CD8-positive, alpha-beta memory T cell (primary cell): ENCODE results near the gene CCN2. TPM values are rescaled to one million over a fixed set of nuclear protein-coding genes. Genes with fewer than 3 reads are reported as not detected.
A peak's percentile ranks its signal among the peaks of the same experiment; 100 is the strongest.
"Not testable (repeated sequence)": the region's sequence is repeated elsewhere in the genome, so short reads cannot be mapped to it uniquely, and the experiment has no call there.

ENCODE experiments used
- CTCF ChIA-PET: fragments of 350-600 bp; sonication (Branson Sonifier 250); formaldehyde crosslinking; loops from one replicate; lab custom pipeline; 2021; ENCODE audit warnings: antibody characterized with exemption; lab: Charles Lee
- POLR2A ChIA-PET: fragments of 350-600 bp; sonication (Branson Sonifier 250); formaldehyde crosslinking; loops from one replicate; lab custom pipeline; 2021; ENCODE audit warnings: antibody characterized with exemption; lab: Charles Lee
- DNase-seq, 5 donors: peaks; one replicate each; pipeline versions ENCODE4 v3.0.0 to v3.0.0-alpha.2; 2020 to 2022; ENCODE audit warnings: mixed read lengths in 1 of 5
- H3K27ac ChIP-seq: one replicate; pipeline ENCODE4 v1.7.0; 2013; ENCODE audit warnings: low read depth, mild to moderate bottlenecking, low read length, moderate library complexity
- H3K27me3 ChIP-seq: 2 replicates; pipeline ENCODE4 v1.7.0; 2013; ENCODE audit warnings: low read length, mild to moderate bottlenecking; ENCODE audit not compliant: insufficient read depth, poor library complexity, severe bottlenecking
- H3K36me3 ChIP-seq: 2 replicates; pipeline ENCODE4 v1.7.0; 2013; ENCODE audit warnings: mild to moderate bottlenecking, low read length, moderate library complexity; ENCODE audit not compliant: insufficient read depth
- H3K4me1 ChIP-seq: 2 replicates; pipeline ENCODE4 v1.7.0; 2013; ENCODE audit warnings: mild to moderate bottlenecking, low read length, moderate library complexity; ENCODE audit not compliant: insufficient read depth
- H3K4me3 ChIP-seq: 2 replicates; pipeline ENCODE4 v1.7.0; 2013; ENCODE audit warnings: mild to moderate bottlenecking, low read length
- H3K9me3 ChIP-seq: 2 replicates; pipeline ENCODE4 v1.7.0; 2013; ENCODE audit warnings: mild to moderate bottlenecking, low read length
- H3K27ac Mint-ChIP-seq, 8 donors: one replicate each; pipeline ENCODE4 v1.8.0; 2020 to 2021; ENCODE audit warnings: mixed read lengths in 8 of 8, mild to moderate bottlenecking in 6 of 8, inconsistent platforms in 3 of 8, moderate library complexity in 3 of 8
- H3K27me3 Mint-ChIP-seq, 2 donors: one replicate each; pipeline ENCODE4 v1.8.0; 2020 to 2021; ENCODE audit warnings: mixed read lengths in 2 of 2, mild to moderate bottlenecking in 1 of 2, moderate library complexity in 1 of 2
- H3K36me3 Mint-ChIP-seq, 3 donors: one replicate each; pipeline ENCODE4 v1.8.0; 2020 to 2021; ENCODE audit warnings: mixed read lengths in 3 of 3, inconsistent platforms in 1 of 3, mild to moderate bottlenecking in 1 of 3
- H3K4me1 Mint-ChIP-seq, 3 donors: one replicate each; pipeline ENCODE4 v1.8.0; 2020 to 2021; ENCODE audit warnings: mixed read lengths in 3 of 3, inconsistent platforms in 1 of 3, mild to moderate bottlenecking in 1 of 3
- H3K4me3 Mint-ChIP-seq, 7 donors: one replicate each; pipeline ENCODE4 v1.8.0; 2020 to 2021; ENCODE audit warnings: mixed read lengths in 7 of 7, mild to moderate bottlenecking in 6 of 7, moderate library complexity in 4 of 7, inconsistent platforms in 2 of 7
- H3K9me3 Mint-ChIP-seq, 5 donors: one replicate each; pipeline ENCODE4 v1.8.0; 2020 to 2022; ENCODE audit warnings: mixed read lengths in 5 of 5, mild to moderate bottlenecking in 3 of 5, moderate library complexity in 2 of 5, inconsistent platforms in 1 of 5
- polyA plus RNA-seq: library from polyadenylated mRNA; unstranded; fragments of 300-500 nt; fragmentation: Illumina TruSeq; gene quantifications from one replicate; pipeline ENCODE4 v1.2.3, GENCODE V29; 2021
- total RNA-seq, 2 experiments: library from RNA; stranded (reverse); gene quantifications; one replicate each; pipeline ENCODE4 v1.2.3, GENCODE V29; 2021

The CCN2 gene
- total and polyA plus RNA-seq, 3 experiments from 2014 or later = not detected

- Mint-ChIP-seq H3K4me3 (peak overlapping the region in 1 of 7 donors; percentile 3), H3K27me3 (peaks cover 23 to 42% of the 10 kb centered on the region in 2 donors), H3K9me3 (no peaks in the 10 kb centered on the region), H3K4me1 (peaks cover 10 to 20% (median 18%) of the 10 kb centered on the region in 3 donors), H3K27ac (peak overlapping the region in 2 of 8 donors; percentile 53 to 69), H3K36me3 (no peaks in the 10 kb centered on the region)
- POLR2A ChIA-PET = no interaction called here
- H3K4me1 ChIP-seq = peaks cover 7% of the 10 kb centered on the region
- no peak overlapping the region for H3K27ac ChIP-seq
- H3K9me3 ChIP-seq = no peaks in the 10 kb centered on the region
- peak; percentile 52 to 68 (median 57) for DNase-seq
- no peaks in the 10 kb centered on the region for H3K27me3 ChIP-seq
- no peaks in the 10 kb centered on the region for H3K36me3 ChIP-seq
- CTCF ChIA-PET = interaction anchor here (0.7 to 1.9 kb wide), 8 partner anchors 9 to 1024 kb away, joined by 3 to 7 read pairs (median 4); no protein-coding TSS in a partner anchor
- H3K4me3 ChIP-seq = no peak overlapping the region
These were observed 41.6 kb downstream of the CCN2 start for GRCh38 chr6:131909408-131910218.

DNA sequence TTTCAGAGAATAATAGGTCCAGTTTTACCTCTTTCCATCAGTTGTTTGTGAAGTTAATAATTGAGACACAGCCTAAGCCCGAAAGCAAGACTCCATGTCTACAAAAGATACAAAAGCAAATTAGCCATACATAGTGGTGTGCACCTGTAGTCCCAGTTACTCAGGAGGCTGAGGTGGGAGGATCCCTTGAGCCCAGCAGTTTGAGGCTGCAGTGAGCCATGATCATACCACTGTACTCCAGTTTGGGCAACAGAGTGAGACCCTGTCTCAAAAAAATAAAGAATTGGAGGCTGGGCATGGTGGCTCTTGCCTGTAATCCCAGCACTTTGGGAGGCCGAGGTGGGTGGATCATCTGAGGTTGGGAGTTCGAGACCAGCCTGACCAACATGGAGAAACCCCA is 42.4 kb downstream of the CCN2 start:
- H3K9me3 ChIP-seq, H3K36me3 Mint-ChIP-seq, H3K27ac Mint-ChIP-seq, DNase-seq, H3K4me3 ChIP-seq, H3K9me3 Mint-ChIP-seq, POLR2A ChIA-PET, H3K27ac ChIP-seq, H3K36me3 ChIP-seq, H3K4me3 Mint-ChIP-seq, H3K4me1 ChIP-seq, H3K27me3 ChIP-seq: not testable (repeated sequence)
- H3K4me1 Mint-ChIP-seq = peaks cover 10 to 20% (median 18%) of the 10 kb centered on the region in 3 donors
- CTCF ChIA-PET = interaction anchor here (1.7 kb wide), 1 partner anchor 21 kb away, joined by 3 read pairs; no protein-coding TSS in a partner anchor
- peaks cover 20 to 36% of the 10 kb centered on the region in 2 donors for H3K27me3 Mint-ChIP-seq

GRCh38 chr6:131903734-131904133 is 47.4 kb downstream of the CCN2 start:
- H3K27me3 Mint-ChIP-seq = peaks cover 13 to 21% of the 10 kb centered on the region in 2 donors
- H3K27ac Mint-ChIP-seq, H3K36me3 Mint-ChIP-seq, H3K4me3 ChIP-seq, H3K27ac ChIP-seq, DNase-seq, H3K27me3 ChIP-seq, CTCF ChIA-PET, H3K36me3 ChIP-seq, H3K9me3 Mint-ChIP-seq, H3K4me1 Mint-ChIP-seq, H3K4me1 ChIP-seq, H3K9me3 ChIP-seq, POLR2A ChIA-PET, H3K4me3 Mint-ChIP-seq: not testable (repeated sequence)

GRCh38 chr6:131901326-131901873 is 49.8 kb downstream of the CCN2 start:
- H3K27me3 ChIP-seq, H3K36me3 ChIP-seq, DNase-seq, POLR2A ChIA-PET, H3K27ac ChIP-seq, H3K9me3 ChIP-seq, H3K4me1 ChIP-seq, CTCF ChIA-PET, H3K4me3 Mint-ChIP-seq, H3K36me3 Mint-ChIP-seq, H3K4me1 Mint-ChIP-seq, H3K9me3 Mint-ChIP-seq, H3K27ac Mint-ChIP-seq, H3K4me3 ChIP-seq: not testable (repeated sequence)
- peaks cover 14 to 23% of the 10 kb centered on the region in 2 donors for H3K27me3 Mint-ChIP-seq

DNA sequence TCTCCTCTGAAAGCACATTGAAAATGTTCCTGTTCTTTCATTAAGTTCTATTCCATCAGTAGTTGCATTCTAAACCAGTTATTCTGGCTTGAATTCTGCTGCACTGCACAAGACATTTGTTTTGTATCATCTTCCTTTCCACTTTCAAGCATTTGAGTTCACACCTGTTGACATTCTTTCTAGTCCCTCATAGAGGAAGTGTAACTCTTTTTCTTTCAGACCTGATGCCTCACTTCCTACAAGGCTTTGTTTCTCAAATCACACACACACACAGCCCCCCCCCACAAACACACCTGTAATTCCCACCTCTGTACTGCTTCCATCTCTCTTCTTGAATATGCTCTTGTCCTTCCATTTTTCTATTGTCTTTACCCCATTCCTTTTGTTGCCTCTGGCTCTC is 50.9 kb downstream of the CCN2 start:
- peaks cover 15 to 25% of the 10 kb centered on the region in 2 donors for H3K27me3 Mint-ChIP-seq
- ChIA-PET POLR2A (no interaction called here), CTCF (no interaction called here)
- no peak for DNase-seq
- H3K9me3 Mint-ChIP-seq = peaks cover 2 to 10% (median 7%) of the 10 kb centered on the region in 5 donors
- H3K36me3 Mint-ChIP-seq = no peaks in the 10 kb centered on the region
- Histone ChIP-seq H3K36me3 (no peaks in the 10 kb centered on the region), H3K9me3 (no peaks in the 10 kb centered on the region), H3K27ac (no peak overlapping the region), H3K4me1 (no peaks in the 10 kb centered on the region), H3K27me3 (no peaks in the 10 kb centered on the region), H3K4me3 (no peak overlapping the region)
- H3K4me1 Mint-ChIP-seq = peaks cover 0 to 4% (median 0%) of the 10 kb centered on the region in 3 donors
- no peak overlapping the region for H3K27ac Mint-ChIP-seq
- H3K4me3 Mint-ChIP-seq = no peak overlapping the region

GRCh38 chr6:131898718-131899117 is 52.5 kb downstream of the CCN2 start:
- H3K4me3 ChIP-seq = no peak overlapping the region
- peaks cover 14 to 30% of the 10 kb centered on the region in 2 donors for H3K27me3 Mint-ChIP-seq
- H3K9me3 ChIP-seq = no peaks in the 10 kb centered on the region
- H3K4me1 Mint-ChIP-seq = peaks cover 0 to 4% (median 0%) of the 10 kb centered on the region in 3 donors
- no peak for DNase-seq
- H3K36me3 Mint-ChIP-seq = no peaks in the 10 kb centered on the region
- ChIA-PET POLR2A (no interaction called here), CTCF (no interaction called here)
- no peak overlapping the region for H3K27ac ChIP-seq
- no peak overlapping the region for H3K4me3 Mint-ChIP-seq
- no peaks in the 10 kb centered on the region for H3K4me1 ChIP-seq
- H3K36me3 ChIP-seq = no peaks in the 10 kb centered on the region
- H3K27ac Mint-ChIP-seq = no peak overlapping the region
- H3K27me3 ChIP-seq = no peaks in the 10 kb centered on the region
- H3K9me3 Mint-ChIP-seq = peaks cover under 1 to 10% (median 7%) of the 10 kb centered on the region in 5 donors

Other genes starting within 250 kb of the CCN2 start
- gene OR2A4, start 250.0 kb downstream of the CCN2 start, total RNA-seq = not detected
- not detected for gene OR2A4, start 250.0 kb downstream of the CCN2 start, polyA plus RNA-seq
- not detected for gene CTAGE9, start 240.4 kb downstream of the CCN2 start, total RNA-seq
- not detected for gene CTAGE9, start 240.4 kb downstream of the CCN2 start, polyA plus RNA-seq
- 1 to 10 TPM; 2.2 TPM for gene ENPP1, start 143.4 kb downstream of the CCN2 start, total RNA-seq
- gene ENPP1, start 143.4 kb downstream of the CCN2 start, polyA plus RNA-seq = 1.2 TPM